ENCODE measurements around the gene INHBC. TPM values are rescaled to one million over a fixed set of nuclear protein-coding genes. Genes with fewer than 3 reads are reported as not detected.

INHBC gene
- total and polyA plus RNA-seq, 2 donors (not counting 1 experiment from before 2014, with no cell fraction given), result 0.17 to 0.31 TPM

GRCh38 chr12:57479043-57479375 is 44.4 kb downstream of the INHBC start:
- WGBS (ENCODE audit: insufficient coverage), result 74% methylated on average over 9 of the region's 10 CpGs
- Mint-ChIP-seq H3K4me3 (peak overlapping the region; percentile 99), H3K27me3 (no peaks in the 10 kb centered on the region), H3K27ac (peak overlapping the region; percentile 98), H3K4me1 (peaks cover 80% of the 10 kb centered on the region), H3K9me3 (ENCODE audit: insufficient read depth) (no peaks in the 10 kb centered on the region)
- Histone ChIP-seq H3K27ac (ENCODE audit: low read length in 2 of 2) (peak overlapping the region; percentile 91 to 99), H3K9me3 (ENCODE audit: control extremely low read depth in 1 of 3, control insufficient read depth in 2 of 3, insufficient read depth in 1 of 3, low read length in 2 of 3) (no peaks in the 10 kb centered on the region), H3K27me3 (replicated peaks in 1 of 4; ENCODE audit: control extremely low read depth in 1 of 4, control insufficient read depth in 3 of 4, insufficient read depth in 4 of 4, low read length in 3 of 4) (no peaks in the 10 kb centered on the region), H3K79me2 (ENCODE audit: control insufficient read depth, insufficient read depth, low read length) (peaks cover 74% of the 10 kb centered on the region), H3K4me1 (ENCODE audit: control insufficient read depth in 2 of 2, insufficient read depth in 2 of 2, low read length in 2 of 2) (peaks cover 67 to 86% of the 10 kb centered on the region in 2 donors), H3K36me3 (replicated peaks in 1 of 2; ENCODE audit: control extremely low read depth in 1 of 2, control insufficient read depth in 1 of 2, extremely low read depth in 1 of 2, insufficient read depth in 2 of 2, low read length in 1 of 2) (peaks cover 0 to 12% of the 10 kb centered on the region in 2 experiments), H3K4me2 (replicated peaks; ENCODE audit: low read depth, low read length, poor library complexity, severe bottlenecking) (peak overlapping the region; percentile 95), H4K20me1 (ENCODE audit: control insufficient read depth, insufficient read depth, low read length, poor library complexity, severe bottlenecking) (peaks cover 11% of the 10 kb centered on the region), H3K9ac (ENCODE audit: low read length) (peak overlapping the region; percentile 88), H3K4me3 (ENCODE audit: control extremely low read depth in 1 of 5, extremely low read depth in 1 of 5, insufficient read depth in 1 of 5, low read depth in 2 of 5, low read length in 4 of 5) (peak overlapping the region; percentile 74 to 90 (median 82)), H2AFZ (ENCODE audit: insufficient read depth, low read depth, low read length, poor library complexity, severe bottlenecking) (peak overlapping the region; percentile 79)
- no peak for TF ChIP-seq EZH2 (IDR thresholded peaks at IDR 0.05; ENCODE audit: borderline replicate concordance, insufficient read depth, low read depth, low read length, poor library complexity, severe bottlenecking)
- no peak for TF ChIP-seq CTCF (IDR thresholded peaks at IDR 0.05)
- no peak for ATAC-seq (ENCODE audit: low read depth)
- no peak for DNase-seq
- ChIA-PET POLR2A (interaction anchor here (0.8 to 5.3 kb wide), 2 partner anchors 17 to 104 kb away, joined by 3 to 39 read pairs; no protein-coding TSS in a partner anchor), CTCF (interaction anchor here (0.7 to 10.4 kb wide), 2 partner anchors 8 to 18 kb away, joined by 7 to 166 read pairs; partner anchors contain the start of gene GLI1)
- intact Hi-C loops (cut with micrococcal nuclease), result loop anchor here (1.0 to 5.0 kb wide), 3 partner anchors 8 to 143 kb away; partner anchors contain the start of gene MBD6

GRCh38 chr12:57479376-57480115 is 45.0 kb downstream of the INHBC start, which contains the start of gene ARHGAP9:
Gene ARHGAP9, minus strand, starts transcription at chr12:57479866. Its CDS starts 460 bp downstream, at chr12:57479406.
- H3K36me3 ChIP-seq (replicated peaks in 1 of 2; ENCODE audit: control extremely low read depth in 1 of 2, control insufficient read depth in 1 of 2, extremely low read depth in 1 of 2, insufficient read depth in 2 of 2, low read length in 1 of 2), result peaks cover 0 to 7% of the 10 kb centered on the region in 2 experiments
- H3K4me1 ChIP-seq (ENCODE audit: control insufficient read depth in 2 of 2, insufficient read depth in 2 of 2, low read length in 2 of 2), result peaks cover 62 to 80% of the 10 kb centered on the region in 2 donors
- intact Hi-C loops (cut with micrococcal nuclease), result loop anchor here (1.0 to 10.0 kb wide), 4 partner anchors 8 to 275 kb away; partner anchors contain the start of genes CDK4, MARCHF9 and MBD6
- CTCF ChIA-PET, result interaction anchor here (1.0 to 10.4 kb wide), 2 partner anchors 19 to 142 kb away, joined by 3 to 166 read pairs; partner anchors contain the start of gene GLI1
- H3K9me3 Mint-ChIP-seq (ENCODE audit: insufficient read depth), result no peaks in the 10 kb centered on the region
- POLR2A ChIA-PET, result interaction anchor here (0.7 to 5.3 kb wide), 8 partner anchors 9 to 368 kb away, joined by 3 to 39 read pairs (median 4); partner anchors contain the start of genes DDIT3, GLI1, MARS1 and STAT6
- H3K27ac ChIP-seq (ENCODE audit: low read length in 2 of 2), result peak within 1 kb of the TSS; percentile 91 to 99
- peak within 1 kb of the TSS; percentile 88 for H3K9ac ChIP-seq (ENCODE audit: low read length)
- TF ChIP-seq CTCF (IDR thresholded peaks at IDR 0.05), result no peak
- peak within 1 kb of the TSS; percentile 74 to 90 (median 82) for H3K4me3 ChIP-seq (ENCODE audit: control extremely low read depth in 1 of 5, extremely low read depth in 1 of 5, insufficient read depth in 1 of 5, low read depth in 2 of 5, low read length in 4 of 5)
- no peaks in the 10 kb centered on the region for H3K27me3 Mint-ChIP-seq
- peaks cover 75% of the 10 kb centered on the region for H3K4me1 Mint-ChIP-seq
- ATAC-seq (ENCODE audit: low read depth) (peak; percentile 52), DNase-seq (peak; percentile 81)
- H3K27ac Mint-ChIP-seq, result peak within 1 kb of the TSS; percentile 98
- 30% methylated on average over 3 of the region's 6 CpGs for WGBS (ENCODE audit: insufficient coverage)
- H3K27me3 ChIP-seq (replicated peaks in 1 of 4; ENCODE audit: control extremely low read depth in 1 of 4, control insufficient read depth in 3 of 4, insufficient read depth in 4 of 4, low read length in 3 of 4), result no peaks in the 10 kb centered on the region
- peaks cover 73% of the 10 kb centered on the region for H3K79me2 ChIP-seq (ENCODE audit: control insufficient read depth, insufficient read depth, low read length)
- peak within 1 kb of the TSS; percentile 95 for H3K4me2 ChIP-seq (replicated peaks; ENCODE audit: low read depth, low read length, poor library complexity, severe bottlenecking)
- peak within 1 kb of the TSS; percentile 79 for H2AFZ ChIP-seq (ENCODE audit: insufficient read depth, low read depth, low read length, poor library complexity, severe bottlenecking)
- H4K20me1 ChIP-seq (ENCODE audit: control insufficient read depth, insufficient read depth, low read length, poor library complexity, severe bottlenecking), result peaks cover 6% of the 10 kb centered on the region
- no peaks in the 10 kb centered on the region for H3K9me3 ChIP-seq (ENCODE audit: control extremely low read depth in 1 of 3, control insufficient read depth in 2 of 3, insufficient read depth in 1 of 3, low read length in 2 of 3)
- H3K4me3 Mint-ChIP-seq, result peak within 1 kb of the TSS; percentile 99

Data from B cell (primary cell).